Endothelial cell of umbilical vein (primary cell): ENCODE measurements around the gene PLXNA4. TPM values are rescaled to one million over a fixed set of nuclear protein-coding genes. Genes with fewer than 3 reads are reported as not detected.

Experiments
- BruUV-seq: library from RNA; stranded (reverse); fragments of 400-500 nt; replicated peaks from 2 replicates; lab custom pipeline; 2021; lab: Mats Ljungman, UMichigan
- CTCF ChIA-PET: fragments of 300-600, 350-600 bp; sonication (Branson Sonifier 250); formaldehyde crosslinking; loops from one replicate; lab custom pipeline; 2021; ENCODE audit warnings: antibody characterized with exemption, inconsistent platforms; lab: Charles Lee
- POLR2A ChIA-PET: fragments of 300-600, 350-600 bp; sonication (Branson Sonifier 250); formaldehyde crosslinking; loops from one replicate; lab custom pipeline; 2021; ENCODE audit warnings: antibody characterized with exemption, inconsistent platforms; lab: Charles Lee
- DNase-seq: peaks from one replicate; pipeline ENCODE4 v3.0.0-alpha.2; 2011; ENCODE audit warnings: low read depth, low spot score
- FAIRE-seq: peaks from 2 replicates; lab custom pipeline; 2011; peaks lifted over from hg19 to GRCh38; lab: Jason Lieb, UNC
- H2AFZ ChIP-seq: 2 replicates; pipeline ENCODE4 v1.6.0; 2012; ENCODE audit warnings: low read depth, low read length, control low read depth, inconsistent platforms
- H3K27ac ChIP-seq: 2 replicates; pipeline ENCODE4 v1.5.1; 2011; ENCODE audit warnings: low read depth, mild to moderate bottlenecking, control low read depth, low read length, moderate library complexity; ENCODE audit not compliant: insufficient read depth
- H3K27me3 ChIP-seq, 2 experiments: 2 replicates each; pipeline versions ENCODE4 v1.6.0 to v1.6.1; 2011; ENCODE audit warnings: low read length in 2 of 2, mixed read lengths in 1 of 2; ENCODE audit not compliant: control insufficient read depth in 2 of 2, insufficient read depth in 2 of 2
- H3K36me3 ChIP-seq, 2 experiments: 2 replicates in 1 of 2; 3 replicates in 1 of 2; pipeline ENCODE4 v1.5.1; 2011; ENCODE audit warnings: low read length in 2 of 2, mild to moderate bottlenecking in 1 of 2, moderate library complexity in 1 of 2; ENCODE audit not compliant: control insufficient read depth in 2 of 2, insufficient read depth in 2 of 2; ENCODE audit errors: extremely low read depth in 1 of 2
- H3K4me1 ChIP-seq: 3 replicates; pipeline ENCODE4 v1.5.1; 2011; ENCODE audit warnings: mild to moderate bottlenecking, low read length; ENCODE audit not compliant: control insufficient read depth, insufficient read depth; ENCODE audit errors: extremely low read depth
- H3K4me2 ChIP-seq: 2 replicates; pipeline ENCODE4 v1.6.1; 2011; ENCODE audit warnings: low read length, control low read depth, mixed read lengths; ENCODE audit not compliant: insufficient read depth
- H3K4me3 ChIP-seq, 3 experiments: fragments of 200-600 bp in 1 of 3; sonication (generic), shearing (Covaris generic) in 1 of 3; replicated peaks in 1 of 3; 2 replicates each; pipeline ENCODE4 v1.5.1; 2011 to 2016; ENCODE audit warnings: control low read depth in 3 of 3, low read length in 3 of 3, mild to moderate bottlenecking in 2 of 3, inconsistent platforms in 1 of 3, low read depth in 1 of 3, moderate library complexity in 1 of 3; ENCODE audit not compliant: insufficient read depth in 1 of 3
- H3K79me2 ChIP-seq: 2 replicates; pipeline ENCODE4 v1.6.0; 2012; ENCODE audit warnings: low read length, inconsistent platforms; ENCODE audit not compliant: control insufficient read depth, insufficient read depth
- H3K9ac ChIP-seq: replicated peaks from 2 replicates; pipeline ENCODE3; 2011; ENCODE audit warnings: low read length, control low read depth; ENCODE audit not compliant: insufficient read depth; ENCODE audit errors: extremely low read depth
- H3K9me1 ChIP-seq: replicated peaks from 3 replicates; pipeline ENCODE4 v1.6.0; 2011; ENCODE audit warnings: mild to moderate bottlenecking, low read length; ENCODE audit not compliant: control insufficient read depth, insufficient read depth; ENCODE audit errors: extremely low read depth
- H3K9me3 ChIP-seq: replicated peaks from 2 replicates; pipeline ENCODE4 v1.5.1; 2012; ENCODE audit warnings: low read length, inconsistent platforms; ENCODE audit not compliant: control insufficient read depth, insufficient read depth
- H4K20me1 ChIP-seq: replicated peaks from 2 replicates; pipeline ENCODE3; 2011; ENCODE audit warnings: mild to moderate bottlenecking, low read length; ENCODE audit not compliant: control insufficient read depth, insufficient read depth; ENCODE audit errors: extremely low read depth
- EZH2 ChIP-seq: IDR thresholded peaks from 2 replicates; pipeline ENCODE4 v1.6.1; 2012; ENCODE audit warnings: borderline replicate concordance, low read depth, mild to moderate bottlenecking, moderate library complexity, low read length, inconsistent platforms; ENCODE audit not compliant: severe bottlenecking
- FOS ChIP-seq: IDR thresholded peaks from 2 replicates; pipeline ENCODE4 v1.6.1; 2011; ENCODE audit warnings: mild to moderate bottlenecking, low read length, moderate library complexity, borderline replicate concordance; ENCODE audit not compliant: insufficient read depth
- GATA2 ChIP-seq: IDR thresholded peaks from 2 replicates; pipeline ENCODE4 v1.7.0; 2011; ENCODE audit warnings: low read depth, mild to moderate bottlenecking, moderate library complexity, mixed read lengths, low read length; ENCODE audit not compliant: insufficient read length, insufficient read depth
- JUN ChIP-seq: IDR thresholded peaks from 2 replicates; pipeline ENCODE4 v1.6.1; 2011; ENCODE audit warnings: borderline replicate concordance, low read depth; ENCODE audit not compliant: insufficient read length, insufficient read depth
- MYC ChIP-seq: IDR thresholded peaks from one replicate; pipeline ENCODE4 v1.6.1; 2011; ENCODE audit warnings: mild to moderate bottlenecking, low read depth, low read length
- POLR2A ChIP-seq: IDR thresholded peaks from 2 replicates; pipeline ENCODE4 v1.6.1; 2012; ENCODE audit warnings: low read depth, mild to moderate bottlenecking, control low read depth, low read length
- POLR2AphosphoS5 ChIP-seq: IDR thresholded peaks from 2 replicates; pipeline ENCODE4 v1.6.1; 2012; ENCODE audit warnings: low read depth, mild to moderate bottlenecking, control low read depth, low read length, moderate library complexity; ENCODE audit not compliant: insufficient read depth
- dilution Hi-C: fragments of 300-500 bp; cut with MboI; formaldehyde crosslinking; loops from one replicate; pipeline ENCODE4 v1.15.0; 2019; ENCODE audit warnings: low sequenced_read_pairs; ENCODE audit not compliant: extremely low pct_ligation_motif_present
- intact Hi-C: fragments of 100-400 bp; cut with micrococcal nuclease; formaldehyde crosslinking; loops from one replicate; pipeline ENCODE4 v1.10.0; 2022
- polyA plus RNA-seq, 4 experiments: library from polyadenylated mRNA; depleted of rRNA in 3 of 4; stranded (reverse) in 3 of 4; unstranded in 1 of 4; fragments of >200 nt; gene quantifications; 2 replicates each; pipeline versions ENCODE4 v1.2.1 to v1.2.3, GENCODE V29; 2011 to 2012; ENCODE audit warnings: missing spikeins in 1 of 4
- total RNA-seq: library from RNA; stranded (reverse); gene quantifications from 2 replicates; pipeline ENCODE4 v1.2.3, GENCODE V29; 2021
- TF ChIP-seq, protein P1 (sequence below), 2 donors: IDR thresholded peaks; 1 replicate in 1 of 2; 2 replicates in 1 of 2; pipeline ENCODE4 v1.5.1; 2011; ENCODE audit warnings: low read length in 2 of 2, mild to moderate bottlenecking in 2 of 2, moderate library complexity in 2 of 2, control low read depth in 1 of 2, inconsistent platforms in 1 of 2, low read depth in 1 of 2; ENCODE audit not compliant: insufficient read depth in 1 of 2; ENCODE audit errors: extremely low read depth in 1 of 2
- TF ChIP-seq, protein P2 (sequence below): IDR thresholded peaks from 2 replicates; pipeline ENCODE4 v1.6.1; 2011; ENCODE audit not compliant: insufficient read depth, insufficient read length

The PLXNA4 gene
- total and polyA plus RNA-seq, 2 donors (not counting 3 experiments of a cell fraction or from before 2014, with no cell fraction given) = 12.1 to 20.4 TPM

DNA sequence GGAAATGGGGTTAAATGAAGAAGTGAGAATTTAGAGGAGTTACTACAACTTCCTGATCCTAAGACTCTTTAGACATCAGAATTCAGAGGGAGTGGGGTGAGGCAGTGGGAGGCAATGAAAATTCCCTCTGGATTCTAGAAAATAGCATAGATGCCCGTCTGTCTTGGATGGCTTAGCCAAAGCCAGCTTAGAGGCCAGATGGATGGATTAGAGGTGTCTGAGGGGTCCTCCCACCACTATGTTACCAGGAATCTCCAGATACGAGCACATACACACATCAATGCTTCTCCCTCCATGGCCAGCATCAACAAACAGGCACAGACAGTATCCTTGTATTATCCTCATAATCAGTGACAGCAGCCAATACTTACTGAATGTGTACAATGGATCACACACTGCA is 418.1 kb downstream of the PLXNA4 start:
- Histone ChIP-seq H2AFZ (no peak overlapping the region), H3K9me3 (no peaks in the 10 kb centered on the region), H4K20me1 (no peaks in the 10 kb centered on the region), H3K27ac (no peak overlapping the region), H3K4me3 (no peak overlapping the region), H3K9ac (no peak overlapping the region), H3K36me3 (peaks cover 0 to 36% of the 10 kb centered on the region in 2 experiments), H3K79me2 (no peaks in the 10 kb centered on the region), H3K4me1 (no peaks in the 10 kb centered on the region), H3K4me2 (no peak overlapping the region), H3K27me3 (no peaks in the 10 kb centered on the region), H3K9me1 (no peaks in the 10 kb centered on the region)
- no peak for FAIRE-seq
- BruUV-seq = no TSS peak
- DNase-seq = no peak
- TF ChIP-seq POLR2A = no peak
- TF ChIP-seq JUN = no peak
- no peak for TF ChIP-seq MYC
- TF ChIP-seq, protein P1, sequence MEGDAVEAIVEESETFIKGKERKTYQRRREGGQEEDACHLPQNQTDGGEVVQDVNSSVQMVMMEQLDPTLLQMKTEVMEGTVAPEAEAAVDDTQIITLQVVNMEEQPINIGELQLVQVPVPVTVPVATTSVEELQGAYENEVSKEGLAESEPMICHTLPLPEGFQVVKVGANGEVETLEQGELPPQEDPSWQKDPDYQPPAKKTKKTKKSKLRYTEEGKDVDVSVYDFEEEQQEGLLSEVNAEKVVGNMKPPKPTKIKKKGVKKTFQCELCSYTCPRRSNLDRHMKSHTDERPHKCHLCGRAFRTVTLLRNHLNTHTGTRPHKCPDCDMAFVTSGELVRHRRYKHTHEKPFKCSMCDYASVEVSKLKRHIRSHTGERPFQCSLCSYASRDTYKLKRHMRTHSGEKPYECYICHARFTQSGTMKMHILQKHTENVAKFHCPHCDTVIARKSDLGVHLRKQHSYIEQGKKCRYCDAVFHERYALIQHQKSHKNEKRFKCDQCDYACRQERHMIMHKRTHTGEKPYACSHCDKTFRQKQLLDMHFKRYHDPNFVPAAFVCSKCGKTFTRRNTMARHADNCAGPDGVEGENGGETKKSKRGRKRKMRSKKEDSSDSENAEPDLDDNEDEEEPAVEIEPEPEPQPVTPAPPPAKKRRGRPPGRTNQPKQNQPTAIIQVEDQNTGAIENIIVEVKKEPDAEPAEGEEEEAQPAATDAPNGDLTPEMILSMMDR (IDR thresholded peaks at IDR 0.05; ENCODE audit: extremely low read depth in 1 of 2, insufficient read depth in 1 of 2, low read depth in 1 of 2, low read length in 2 of 2) = no peak
- TF ChIP-seq, protein P2, sequence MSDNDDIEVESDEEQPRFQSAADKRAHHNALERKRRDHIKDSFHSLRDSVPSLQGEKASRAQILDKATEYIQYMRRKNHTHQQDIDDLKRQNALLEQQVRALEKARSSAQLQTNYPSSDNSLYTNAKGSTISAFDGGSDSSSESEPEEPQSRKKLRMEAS = no peak
- TF ChIP-seq EZH2 = no peak
- TF ChIP-seq FOS = no peak
- no peak for TF ChIP-seq POLR2AphosphoS5
- no peak for TF ChIP-seq GATA2
- ChIA-PET POLR2A (no interaction called here), CTCF (interaction anchor here (1.5 kb wide), 1 partner anchor 161 kb away, joined by 3 read pairs; no protein-coding TSS in a partner anchor)
- intact Hi-C loops (no loop called here), dilution Hi-C loops (no loop called here)
